GM12878 (cell line): ENCODE data around the gene BMP7.

Experiments used
- CTCF ChIP-seq, 3 experiments: IDR thresholded peaks in 2 of 3; conservative IDR thresholded peaks in 1 of 3; 2 replicates each; pipeline ENCODE4 v1.5.1; 2011; ENCODE audit warnings: low read depth in 3 of 3, low read length in 3 of 3, mild to moderate bottlenecking in 3 of 3, control low read depth in 2 of 3, moderate library complexity in 2 of 3, inconsistent platforms in 1 of 3, mixed read lengths in 1 of 3; ENCODE audit not compliant: control insufficient read depth in 2 of 3, insufficient read depth in 1 of 3; ENCODE audit errors: extremely low read depth in 1 of 3
- EZH2 ChIP-seq: IDR thresholded peaks from 2 replicates; pipeline ENCODE4 v1.6.1; 2012; ENCODE audit warnings: low read depth, mild to moderate bottlenecking, control low read depth, inconsistent platforms, low read length, borderline replicate concordance; ENCODE audit not compliant: control insufficient read depth
- POLR2AphosphoS2 ChIP-seq: IDR thresholded peaks from 2 replicates; pipeline ENCODE4 v1.6.1; 2011; ENCODE audit warnings: low read depth, mild to moderate bottlenecking, low read length, improper control_type of control experiment, moderate library complexity

- TF ChIP-seq POLR2AphosphoS2 (no peak), CTCF (IDR thresholded peaks at IDR 0.05 in 2 of 3, conservative IDR thresholded peaks at IDR 0.05 in 1 of 3; ENCODE audit: control insufficient read depth in 2 of 3, extremely low read depth in 1 of 3, insufficient read depth in 1 of 3, low read depth in 3 of 3, low read length in 3 of 3) (no peak), EZH2 (no peak)
These were observed 79.3 kb downstream of the BMP7 start for GRCh38 chr20:57187068-57187634.
